NOMO-1 treated with dmso at 0.1 percent for 144 hours (cell line): ENCODE results near the gene EML6.
A peak's percentile ranks its signal among the peaks of the same experiment; 100 is the strongest.
"Not testable (repeated sequence)": the region's sequence is repeated elsewhere in the genome, so short reads cannot be mapped to it uniquely, and the experiment has no call there.

Source experiments
- DNase-seq: peaks from one replicate; lab custom pipeline; 2025; ENCODE audit not compliant: unreplicated experiment; lab: John Stamatoyannopoulos, UW

The EML6 gene

DNA sequence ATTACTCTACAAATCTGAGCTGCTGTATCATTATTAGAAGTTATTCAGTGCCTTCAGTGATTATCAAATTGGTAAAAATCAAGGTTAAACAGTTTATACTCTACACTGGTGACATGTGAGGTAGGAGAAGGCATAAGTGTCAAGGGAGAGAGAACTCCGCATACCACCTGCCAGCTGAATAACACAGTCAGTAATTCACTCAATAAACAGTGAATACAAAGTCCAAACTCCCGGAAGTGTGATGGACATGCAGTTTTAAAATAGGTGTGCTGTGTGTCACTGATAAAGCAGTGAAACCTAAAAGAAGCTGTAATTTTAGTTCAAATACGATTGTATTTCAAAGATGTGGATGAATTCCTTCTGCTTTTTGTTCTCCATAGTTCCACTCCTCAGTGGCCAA is 149.8 kb downstream of the EML6 start:
- DNase-seq: not testable (repeated sequence)

DNA sequence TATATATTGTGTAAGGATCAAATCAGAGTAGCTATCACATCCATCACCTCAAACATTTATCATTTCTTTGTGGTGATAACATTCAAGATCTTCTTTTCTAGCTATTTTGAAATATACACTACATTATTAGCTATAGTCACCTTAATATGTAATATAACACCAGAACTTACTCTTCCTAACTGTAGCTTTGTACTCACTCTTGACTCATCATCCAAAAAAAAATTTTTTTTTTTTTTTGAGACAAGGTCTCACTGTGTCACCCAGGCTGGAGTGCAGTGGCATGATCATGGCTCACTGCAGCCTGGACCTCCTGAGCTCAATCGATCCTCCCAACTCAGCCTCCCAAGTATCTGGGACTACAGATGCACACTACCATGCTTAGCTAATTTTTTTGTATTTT is 153.3 kb downstream of the EML6 start:
- no peak for DNase-seq

DNA sequence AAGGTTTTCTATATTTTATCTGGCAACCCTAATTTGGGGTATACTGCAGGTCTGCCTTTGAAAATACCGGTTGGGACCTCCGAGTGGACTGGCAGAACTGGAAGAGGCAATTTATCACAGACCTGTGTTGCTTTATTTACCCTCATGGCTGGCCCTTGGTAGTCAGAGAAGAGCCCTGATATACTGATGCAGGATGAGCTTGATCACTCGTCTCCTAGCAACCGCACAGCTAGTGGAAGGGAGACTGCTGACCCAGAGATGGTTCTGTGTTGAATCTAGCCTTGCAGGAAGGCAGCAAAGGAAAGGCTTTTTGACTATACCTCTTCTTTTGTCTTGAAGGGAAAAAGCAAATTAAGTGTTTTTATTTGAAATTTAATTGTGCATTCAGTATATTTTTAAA is 154.7 kb downstream of the EML6 start:
- no peak for DNase-seq

DNA sequence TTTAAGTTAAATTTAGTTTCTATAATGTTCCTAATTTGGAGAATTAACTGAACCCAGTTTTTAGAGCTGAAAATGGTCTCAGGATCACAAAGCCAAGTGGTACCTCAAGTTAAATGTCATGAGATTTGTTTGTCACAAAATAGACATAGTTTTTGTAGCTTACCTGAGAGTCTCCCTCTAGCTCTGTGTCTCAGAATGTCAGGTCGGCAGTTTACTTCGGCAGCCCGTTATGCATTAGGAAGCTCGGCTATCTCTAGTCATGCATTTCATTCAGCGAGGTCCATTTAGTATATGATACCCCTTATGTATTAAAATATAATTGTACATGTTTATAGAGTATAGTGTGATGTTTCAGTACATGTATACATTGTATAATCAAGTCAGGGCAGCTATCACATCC is 155.6 kb downstream of the EML6 start:
- DNase-seq: no peak

DNA sequence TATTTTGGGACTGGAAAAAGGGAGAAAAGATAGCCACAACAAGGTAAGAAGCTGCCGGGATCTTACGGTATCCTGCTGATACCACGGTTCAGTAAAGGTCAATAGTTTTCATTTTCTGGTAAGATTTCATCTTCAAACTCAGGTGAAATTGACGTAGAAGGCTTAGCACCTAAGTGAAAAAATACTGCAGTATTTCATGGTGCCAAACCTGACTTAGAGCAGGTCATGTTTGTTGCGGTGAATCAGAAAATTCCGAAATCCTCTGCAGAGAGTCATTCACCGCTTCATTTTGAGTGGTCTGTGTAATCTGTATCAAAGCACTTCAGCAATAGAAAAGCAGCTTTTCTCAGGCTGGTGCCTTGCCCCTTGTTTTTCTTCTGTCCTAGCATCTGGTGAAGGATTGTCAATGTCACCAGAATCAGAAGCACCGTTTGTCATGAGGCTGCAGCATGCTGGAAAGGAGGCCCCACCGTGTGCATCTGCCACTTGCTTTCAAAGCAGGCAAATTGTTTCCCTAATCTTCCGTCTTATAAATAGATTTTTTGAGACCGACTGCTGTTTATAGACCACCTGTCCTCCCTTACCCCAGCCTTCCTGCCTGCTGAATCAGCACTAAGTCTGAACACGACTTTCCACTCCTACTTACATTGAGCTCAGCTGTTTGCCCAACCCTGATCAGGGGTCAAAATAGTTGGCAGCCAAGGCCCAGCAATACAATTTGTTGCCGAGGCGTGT is 156.3 kb downstream of the EML6 start:
- no peak for DNase-seq

DNA sequence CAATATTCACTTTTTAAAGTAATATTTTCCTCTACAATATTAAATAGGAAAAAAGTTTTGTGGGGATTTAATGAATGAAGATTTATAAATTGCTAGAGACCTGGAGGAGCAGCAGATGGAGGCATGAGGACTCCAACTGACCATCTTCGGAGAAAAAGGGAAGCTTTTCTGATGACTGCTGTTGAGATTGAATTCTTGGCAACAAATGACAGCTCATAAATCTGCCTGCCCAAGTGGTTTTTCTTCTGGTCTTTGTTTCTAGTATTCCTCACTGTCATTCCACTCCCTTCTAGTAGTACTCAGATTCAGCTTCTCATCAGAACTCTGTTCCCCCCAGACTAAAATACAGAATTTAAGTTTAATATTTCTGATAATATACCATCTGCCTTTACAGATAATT is 157.0 kb downstream of the EML6 start:
- DNase-seq: no peak

DNA sequence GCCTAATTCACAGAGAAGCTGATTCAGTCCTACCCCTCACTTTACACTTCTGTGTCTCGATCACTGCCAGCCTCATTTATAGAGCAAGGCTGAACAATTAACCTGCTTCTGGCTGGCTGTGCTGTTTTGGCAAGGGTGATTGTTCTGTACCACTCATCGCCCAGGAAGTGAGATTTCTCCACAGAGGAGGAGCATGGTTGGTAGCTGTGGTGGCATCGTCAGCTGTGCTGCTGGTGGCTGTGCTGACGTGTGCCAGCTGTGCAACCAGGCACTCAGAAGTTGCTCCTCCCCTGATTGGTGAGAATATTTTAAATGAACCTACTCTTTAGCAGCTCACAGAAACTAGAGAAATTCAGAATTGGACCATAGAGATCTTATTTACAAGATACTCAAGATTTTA is 158.3 kb downstream of the EML6 start:
- no peak for DNase-seq

DNA sequence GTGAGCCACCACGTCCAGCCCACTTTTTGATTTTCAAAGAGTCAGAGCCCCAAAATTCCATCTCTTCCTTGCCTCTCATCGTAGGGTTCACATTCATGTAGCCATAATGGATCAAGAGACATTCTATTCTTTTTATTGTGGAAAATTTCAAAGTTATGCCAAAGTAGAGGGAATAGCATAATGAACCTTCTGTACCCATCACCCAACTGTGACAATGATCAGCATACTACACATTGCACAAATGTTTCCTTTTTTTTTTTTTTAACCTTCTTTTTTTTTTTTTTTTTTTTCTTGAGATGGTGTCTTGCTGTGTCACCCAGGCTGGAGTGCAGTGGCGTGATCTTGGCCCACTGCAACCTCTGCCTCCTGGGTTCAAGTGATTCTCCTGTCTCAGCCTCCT is 162.4 kb downstream of the EML6 start:
- DNase-seq: no peak

DNA sequence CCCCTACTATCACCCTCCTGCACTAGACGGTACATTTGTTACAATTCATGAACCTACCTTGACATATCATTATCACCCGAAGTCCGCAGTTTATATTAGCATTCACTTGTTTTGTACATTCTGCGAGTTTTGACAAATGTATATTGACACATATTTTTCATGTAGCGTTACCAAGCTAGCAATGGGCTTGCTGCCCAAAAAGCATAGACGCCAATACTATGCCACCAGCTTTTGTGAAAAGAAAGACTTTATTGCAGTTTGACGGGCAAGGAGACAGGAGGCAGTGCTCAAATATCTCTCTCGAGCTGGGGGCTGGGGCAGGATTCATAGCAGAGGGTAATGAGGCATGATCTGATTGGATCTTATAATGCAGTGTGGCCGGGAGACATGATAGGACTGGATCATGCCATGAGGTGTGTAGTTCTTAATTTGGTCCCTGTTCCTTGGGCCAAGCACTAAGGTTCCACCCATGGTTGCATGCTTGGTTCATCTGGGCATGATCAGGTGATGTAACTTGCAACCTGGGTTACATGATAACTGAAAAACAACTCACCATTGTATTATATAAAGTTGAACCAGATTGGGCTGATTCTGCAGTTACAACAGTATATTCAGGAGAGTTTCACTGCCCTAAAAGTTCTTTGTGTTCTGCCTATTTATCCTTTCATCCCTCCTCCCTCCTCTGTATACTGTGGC is 164.5 kb downstream of the EML6 start:
- no peak for DNase-seq

DNA sequence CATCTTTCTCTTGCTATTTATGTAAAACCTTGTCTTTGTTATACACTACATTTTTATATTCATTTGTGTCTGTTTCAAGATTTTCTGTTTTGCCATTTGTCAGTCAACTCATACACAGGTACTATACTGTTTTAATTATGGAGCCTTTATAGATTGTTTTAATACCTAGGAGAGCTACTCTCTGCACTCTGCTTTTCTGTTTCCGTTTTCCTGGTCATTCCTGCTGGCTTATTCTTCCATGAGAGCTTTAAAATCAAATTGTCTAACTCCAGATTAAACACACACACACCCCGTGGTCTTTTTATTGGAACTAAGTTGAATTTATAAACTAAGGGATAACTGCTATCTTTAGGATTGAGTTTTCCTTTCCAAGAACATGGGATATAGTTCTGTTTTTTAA is 165.6 kb downstream of the EML6 start:
- DNase-seq: no peak

DNA sequence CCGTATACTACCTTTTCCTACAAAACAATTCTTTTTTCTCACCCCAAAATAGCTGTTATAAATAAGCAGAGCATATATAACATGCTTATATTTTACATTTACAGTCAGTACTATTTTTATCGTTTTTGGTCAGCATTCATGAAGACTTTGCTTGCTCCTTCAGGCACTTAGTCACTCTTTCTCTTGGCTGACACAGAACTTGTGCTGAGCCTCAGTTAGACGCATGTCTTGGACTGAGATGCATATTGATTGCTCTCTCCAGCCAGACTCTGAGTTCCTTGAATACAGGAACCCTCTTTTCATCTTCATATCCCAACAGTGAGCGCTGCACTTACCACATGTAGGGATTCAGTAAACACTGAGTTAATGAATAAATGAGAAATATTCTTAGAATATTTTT is 168.4 kb downstream of the EML6 start:
- no peak for DNase-seq

DNA sequence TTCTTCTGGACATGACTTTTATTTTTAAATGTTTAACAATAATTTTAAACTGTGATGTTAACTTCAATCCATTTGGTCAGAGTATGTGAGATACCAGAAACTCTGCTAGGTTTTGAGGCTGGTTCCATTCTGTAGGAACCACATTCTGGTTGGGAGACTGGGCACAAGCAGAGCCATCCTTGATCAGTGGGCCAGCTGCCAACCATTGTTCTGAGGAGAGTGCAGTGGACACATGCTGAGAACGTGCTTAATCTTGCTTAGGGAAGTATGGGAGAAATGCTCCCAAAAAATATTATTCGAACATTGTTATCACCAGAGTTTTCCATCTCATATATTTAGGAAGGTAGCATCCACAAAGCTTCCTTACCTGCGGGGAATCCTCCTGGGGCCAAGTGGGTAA is 171.0 kb downstream of the EML6 start:
- no peak for DNase-seq

DNA sequence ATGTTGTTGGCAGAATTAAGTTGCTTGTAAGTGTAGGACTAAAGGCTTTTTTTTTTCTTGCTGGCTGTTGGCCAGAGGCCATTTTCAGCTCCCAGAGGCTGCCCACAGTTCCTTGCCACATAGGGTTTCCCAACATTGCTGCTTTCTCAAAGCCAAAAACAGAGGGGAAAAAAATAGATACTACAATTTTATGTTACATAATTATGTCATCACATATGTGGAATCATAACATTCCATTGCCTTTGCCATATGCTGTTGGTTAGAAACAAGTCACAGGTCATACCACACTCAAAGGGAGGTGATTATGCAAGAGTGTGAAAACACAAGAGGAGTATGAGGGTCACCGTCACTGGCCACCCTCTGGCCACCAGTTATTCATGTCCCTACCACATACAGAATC is 172.3 kb downstream of the EML6 start:
- DNase-seq: no peak

DNA sequence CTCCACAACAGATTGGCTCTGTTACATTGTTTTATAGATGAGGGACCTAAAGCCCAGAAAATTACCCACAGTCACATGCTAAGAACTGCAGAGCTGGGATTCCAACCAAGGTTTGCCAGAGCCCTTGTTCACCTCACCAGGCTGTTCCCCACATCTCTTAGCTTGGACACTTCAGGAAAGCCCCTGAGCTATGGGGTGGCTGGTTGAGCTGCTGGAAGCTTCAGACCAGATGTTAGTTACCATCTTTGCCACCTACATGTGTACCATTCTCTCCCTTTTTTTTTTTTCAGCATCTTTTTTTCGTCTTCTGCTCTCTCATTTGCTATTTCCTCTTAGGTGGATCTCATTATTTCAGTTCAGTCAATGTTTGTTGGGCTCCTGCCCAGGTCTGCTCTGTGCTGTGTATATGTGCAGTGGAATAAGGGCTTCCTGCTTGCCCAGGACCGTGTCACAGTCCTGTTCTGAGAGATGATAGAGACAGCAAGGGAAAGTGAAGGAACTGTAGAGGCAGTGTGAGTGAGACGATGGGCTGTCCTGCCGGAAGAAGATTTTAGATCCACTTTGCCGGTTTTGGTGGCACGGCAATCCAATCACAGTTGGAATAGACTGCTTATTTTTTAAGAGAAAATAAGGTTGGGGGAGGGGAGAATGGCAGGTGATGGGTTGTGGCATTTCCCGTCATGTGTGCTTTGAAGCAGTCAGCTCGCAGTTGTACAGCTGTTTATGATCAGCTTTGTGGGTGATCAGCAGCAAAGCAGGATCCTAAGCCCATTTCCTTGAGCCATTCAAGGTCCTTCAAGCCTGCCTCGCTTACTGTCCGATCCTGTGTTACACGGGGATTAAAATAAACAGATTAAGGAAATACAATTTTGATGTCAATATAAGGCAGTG is 174.2 kb downstream of the EML6 start:
- DNase-seq: no peak

DNA sequence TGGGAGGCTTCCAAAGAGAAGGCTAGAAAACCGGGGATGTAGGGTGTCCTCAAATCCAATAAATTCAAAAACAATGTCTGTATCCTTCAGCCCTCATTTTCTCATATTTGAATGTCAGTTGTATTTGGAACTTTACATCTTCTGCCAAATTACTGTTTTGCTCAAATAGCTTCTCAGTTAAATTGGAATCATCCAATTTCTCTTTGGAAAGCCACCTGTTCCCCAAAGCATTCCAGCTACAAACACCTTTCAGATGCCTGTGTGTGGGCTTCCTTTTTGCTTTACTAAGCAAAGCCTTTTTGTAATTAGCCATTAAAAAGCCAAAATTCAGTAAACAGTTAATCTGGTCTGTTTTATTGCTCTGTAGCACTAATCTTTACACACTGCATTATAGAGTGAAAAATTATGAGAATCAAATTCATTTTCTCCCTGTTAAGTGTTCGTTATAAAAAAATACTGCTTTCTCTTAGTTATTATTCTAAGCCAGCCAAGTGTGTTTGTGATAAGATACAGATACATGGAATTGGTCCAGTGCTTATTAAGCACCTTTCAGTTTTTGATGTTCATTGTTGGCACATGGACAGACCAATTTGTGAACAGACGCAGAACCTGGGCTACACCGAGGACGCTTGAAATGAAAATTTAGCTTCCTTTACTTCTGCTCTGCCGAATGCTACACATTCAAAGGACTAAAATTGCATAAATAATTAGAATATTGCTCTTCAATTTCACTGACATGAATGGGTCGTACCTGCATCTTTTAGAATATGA is 175.2 kb downstream of the EML6 start:
- no peak for DNase-seq

DNA sequence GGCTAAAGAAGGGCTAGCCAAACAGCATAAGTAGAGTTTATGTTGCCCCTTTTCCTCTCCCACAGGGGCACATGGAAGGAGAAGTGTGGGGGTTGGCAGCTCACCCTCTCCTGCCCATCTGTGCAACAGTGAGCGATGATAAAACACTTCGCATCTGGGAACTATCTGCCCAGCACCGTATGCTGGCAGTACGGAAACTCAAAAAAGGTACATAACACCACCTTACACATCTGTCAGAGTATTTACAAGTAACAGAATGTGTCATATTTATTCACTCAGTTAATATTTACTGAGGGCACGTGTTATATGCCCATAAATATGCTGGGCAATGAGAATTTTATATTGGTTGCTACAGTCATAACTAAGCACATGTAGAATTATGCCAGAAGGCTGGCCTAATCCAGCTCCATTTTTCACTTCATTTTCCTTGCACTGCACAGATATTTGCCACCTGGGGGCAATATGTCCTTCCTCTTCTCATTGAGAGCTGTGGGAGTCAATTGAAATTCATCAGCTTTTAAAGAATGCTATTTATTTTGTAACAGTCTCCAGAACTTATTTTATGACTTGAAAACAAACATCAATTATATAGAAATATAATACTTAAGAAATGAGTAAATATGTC is 176.2 kb downstream of the EML6 start:
- no peak for DNase-seq

DNA sequence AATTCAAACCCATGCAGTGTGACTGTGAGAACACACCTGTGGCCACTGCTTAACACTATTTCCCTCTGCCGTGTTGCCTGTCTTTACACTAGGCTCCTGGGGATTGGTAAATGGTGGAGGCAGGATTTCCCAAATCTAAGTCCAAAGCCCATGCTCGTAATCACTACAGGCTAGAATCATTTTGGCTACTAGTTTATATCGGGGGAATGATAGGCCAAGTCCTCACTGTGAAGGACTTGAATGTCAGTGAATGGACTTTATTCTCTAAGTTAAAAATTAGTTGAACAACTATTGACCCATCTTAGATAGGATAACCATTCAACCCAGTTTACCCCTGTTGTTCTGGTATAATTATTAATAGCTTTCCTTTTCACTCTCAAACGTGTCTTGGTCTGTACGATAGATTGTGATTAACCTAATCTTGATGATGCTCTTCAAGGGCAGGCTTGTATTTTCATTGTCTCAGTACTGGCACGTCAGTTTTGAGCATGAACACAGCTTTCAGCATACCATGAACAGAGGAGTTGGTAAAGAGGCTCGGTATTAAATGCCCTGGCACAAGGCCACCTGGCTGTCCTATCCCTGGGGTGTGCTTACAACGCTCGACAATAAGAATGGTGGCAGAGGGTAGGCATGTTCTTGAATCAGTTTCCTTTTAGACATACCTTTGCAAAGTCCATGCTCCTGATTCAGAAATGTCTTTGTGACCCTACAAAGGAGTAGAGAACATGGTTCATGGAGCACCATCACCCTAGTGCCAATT is 177.9 kb downstream of the EML6 start:
- DNase-seq: no peak

DNA sequence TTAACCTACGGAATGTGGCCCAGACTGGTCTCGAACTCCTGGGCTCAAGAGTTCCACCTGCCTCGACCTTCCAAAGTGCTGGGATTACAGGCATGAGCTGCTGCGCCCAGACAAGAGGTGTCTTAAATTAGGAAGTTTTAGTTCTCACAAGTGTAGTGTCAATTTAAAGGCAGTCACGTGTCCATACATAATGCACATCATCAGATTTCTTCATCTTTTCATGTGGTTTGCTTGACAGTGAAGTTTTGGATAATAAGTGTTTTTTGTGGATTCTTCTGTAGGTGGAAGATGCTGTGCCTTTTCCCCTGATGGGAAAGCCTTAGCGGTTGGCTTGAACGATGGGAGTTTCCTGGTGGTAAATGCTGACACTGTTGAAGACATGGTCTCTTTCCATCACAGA is 179.3 kb downstream of the EML6 start:
- DNase-seq: no peak

DNA sequence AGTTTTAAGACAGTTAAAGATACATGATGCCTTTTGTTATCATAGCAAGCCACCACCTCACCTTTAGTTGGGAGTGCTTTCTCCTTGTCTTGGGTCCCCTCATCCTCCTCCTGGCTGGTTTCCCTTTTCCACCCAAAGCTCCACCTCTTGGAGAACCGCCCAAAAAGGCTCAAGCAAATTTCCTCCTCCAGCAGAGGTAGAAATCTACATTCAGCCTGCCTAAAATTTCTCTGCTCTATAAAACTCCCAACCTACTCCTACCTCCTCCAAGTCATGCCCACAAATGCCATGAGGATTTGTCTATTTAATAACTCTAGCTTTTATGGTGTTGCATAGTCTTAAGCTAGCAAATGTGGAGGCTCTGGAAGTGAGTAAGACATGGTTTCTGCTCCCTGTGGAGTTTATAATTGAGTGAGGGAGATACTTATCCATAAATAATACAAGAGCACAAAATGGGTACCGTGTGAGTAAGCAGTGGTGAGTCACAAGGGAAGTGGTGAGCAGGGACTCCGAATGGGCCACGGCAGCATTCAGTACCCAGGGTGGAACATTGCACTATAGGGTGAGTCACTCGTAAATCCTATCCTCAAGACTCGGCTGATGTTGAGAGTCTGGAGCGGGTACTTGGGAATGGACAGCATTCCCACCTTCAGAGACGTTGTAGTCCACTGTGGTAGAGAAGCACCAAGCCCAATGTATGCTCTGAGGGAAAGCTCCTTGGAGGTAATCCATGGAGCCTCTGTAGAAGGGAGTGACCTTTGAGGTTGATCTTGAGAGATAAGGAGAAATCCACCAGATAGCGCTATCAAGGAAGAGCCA is 180.5 kb downstream of the EML6 start:
- DNase-seq: peak; percentile 63
